ENCODE results near the gene ERAS. TPM values are rescaled to one million over a fixed set of nuclear protein-coding genes. Genes with fewer than 3 reads are reported as not detected.
"Not testable (repeated sequence)": the region's sequence is repeated elsewhere in the genome, so short reads cannot be mapped to it uniquely, and the experiment has no call there.

ERAS gene
- total RNA-seq, 2 experiments from 2014 or later, result 0.60 TPM; not detected in 1

GRCh38 chrX:48816014-48816810 is 10.1 kb upstream of the ERAS start:
- Histone ChIP-seq H3K36me3 (ENCODE audit: insufficient read depth, low read length) (no peaks in the 10 kb centered on the region; the same call in 1 of the 2 replicates), H2AFZ (ENCODE audit: low read length) (no peak overlapping the region), H3K9me2 (ENCODE audit: insufficient read depth, low read length) (no peaks in the 10 kb centered on the region), H3K4me3 (ENCODE audit: low read depth, low read length, poor library complexity, severe bottlenecking) (no peak overlapping the region), H4K20me1 (ENCODE audit: insufficient read depth, low read length) (no peaks in the 10 kb centered on the region), H3K4me1 (ENCODE audit: insufficient read depth, low read length, poor library complexity, severe bottlenecking) (no peaks in the 10 kb centered on the region), H3K9me3 (ENCODE audit: low read length) (no peaks in the 10 kb centered on the region), H3K27ac (ENCODE audit: low read depth, low read length, poor library complexity, severe bottlenecking) (no peak overlapping the region), H3K79me2 (ENCODE audit: insufficient read depth, low read depth, low read length) (no peaks in the 10 kb centered on the region), H3K4me2 (ENCODE audit: low read length) (no peak overlapping the region)
- ChIA-PET CTCF (ENCODE audit: unreplicated experiment) (no interaction called here), POLR2A (no interaction called here)
- BruUV-seq (replicated peaks), result no TSS peak
- TF ChIP-seq CTCF (conservative IDR thresholded peaks at IDR 0.05; ENCODE audit: low read length), result no peak
- no peak for TF ChIP-seq EZH2phosphoT487 (IDR thresholded peaks at IDR 0.05; ENCODE audit: borderline replicate concordance, low read depth, low read length)
- DNase-seq (ENCODE audit: low spot score), result peak; percentile 3
- intact Hi-C loops (cut with micrococcal nuclease; ENCODE audit: unreplicated experiment), result no loop called here

- H3K4me2 ChIP-seq (ENCODE audit: low read length), result no peak overlapping the region
- intact Hi-C loops (cut with micrococcal nuclease; ENCODE audit: unreplicated experiment), result no loop called here
- no peak for TF ChIP-seq EZH2phosphoT487 (IDR thresholded peaks at IDR 0.05; ENCODE audit: borderline replicate concordance, low read depth, low read length)
- TF ChIP-seq CTCF (conservative IDR thresholded peaks at IDR 0.05; ENCODE audit: low read length), result no peak
- no TSS peak for BruUV-seq (replicated peaks)
- no peaks in the 10 kb centered on the region for H3K9me3 ChIP-seq (ENCODE audit: low read length)
- no peaks in the 10 kb centered on the region for H3K4me1 ChIP-seq (ENCODE audit: insufficient read depth, low read length, poor library complexity, severe bottlenecking)
- no peak overlapping the region for H3K27ac ChIP-seq (ENCODE audit: low read depth, low read length, poor library complexity, severe bottlenecking)
- no peaks in the 10 kb centered on the region for H3K9me2 ChIP-seq (ENCODE audit: insufficient read depth, low read length)
- POLR2A ChIA-PET, result no interaction called here
- H2AFZ ChIP-seq (ENCODE audit: low read length), result no peak overlapping the region
- no peaks in the 10 kb centered on the region for H3K79me2 ChIP-seq (ENCODE audit: insufficient read depth, low read depth, low read length)
- no peak for DNase-seq (ENCODE audit: low spot score)
- no peaks in the 10 kb centered on the region for H4K20me1 ChIP-seq (ENCODE audit: insufficient read depth, low read length)
- no peaks in the 10 kb centered on the region; the same call in 1 of the 2 replicates for H3K36me3 ChIP-seq (ENCODE audit: insufficient read depth, low read length)
- CTCF ChIA-PET (ENCODE audit: unreplicated experiment), result no interaction called here
- no peak overlapping the region for H3K4me3 ChIP-seq (ENCODE audit: low read depth, low read length, poor library complexity, severe bottlenecking)
Measured at GRCh38 chrX:48818098-48818497, 8.2 kb upstream of the ERAS start.

DNA sequence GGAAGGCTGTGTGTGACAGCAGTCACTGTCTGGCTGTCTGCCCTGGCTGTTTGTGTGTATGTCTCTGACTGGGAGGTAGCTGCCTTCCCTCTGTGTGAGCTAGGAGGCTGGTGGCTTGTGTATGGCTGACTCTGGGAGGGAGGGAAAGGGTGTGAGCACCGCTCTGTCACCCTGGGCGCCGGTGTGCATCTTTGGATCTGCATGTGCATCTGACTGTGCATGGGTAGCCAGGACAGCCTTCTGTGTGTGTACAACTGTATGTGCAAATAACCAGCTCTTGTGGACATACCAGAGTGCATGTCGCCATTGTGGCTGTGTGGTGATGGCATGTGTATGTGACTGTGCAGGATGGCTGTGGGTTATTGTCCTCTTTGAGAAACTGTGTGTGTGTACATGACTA is 7.4 kb upstream of the ERAS start:
- no peak overlapping the region for H3K27ac ChIP-seq (ENCODE audit: low read depth, low read length, poor library complexity, severe bottlenecking)
- no peak for DNase-seq (ENCODE audit: low spot score)
- TF ChIP-seq EZH2phosphoT487 (IDR thresholded peaks at IDR 0.05; ENCODE audit: borderline replicate concordance, low read depth, low read length), result no peak
- TF ChIP-seq CTCF (conservative IDR thresholded peaks at IDR 0.05; ENCODE audit: low read length), result no peak
- intact Hi-C loops (cut with micrococcal nuclease; ENCODE audit: unreplicated experiment), result no loop called here
- ChIA-PET POLR2A (no interaction called here), CTCF (ENCODE audit: unreplicated experiment) (no interaction called here)
- H3K4me1 ChIP-seq (ENCODE audit: insufficient read depth, low read length, poor library complexity, severe bottlenecking), result no peaks in the 10 kb centered on the region
- H3K79me2 ChIP-seq (ENCODE audit: insufficient read depth, low read depth, low read length), result no peaks in the 10 kb centered on the region
- H4K20me1 ChIP-seq (ENCODE audit: insufficient read depth, low read length), result no peaks in the 10 kb centered on the region
- H3K9me2 ChIP-seq (ENCODE audit: insufficient read depth, low read length), result no peaks in the 10 kb centered on the region
- BruUV-seq (replicated peaks), result no TSS peak
- H3K4me3 ChIP-seq (ENCODE audit: low read depth, low read length, poor library complexity, severe bottlenecking), result no peak overlapping the region
- peaks cover 2% of the 10 kb centered on the region; the same call in 1 of the 2 replicates for H3K36me3 ChIP-seq (ENCODE audit: insufficient read depth, low read length)
- no peak overlapping the region for H2AFZ ChIP-seq (ENCODE audit: low read length)
- no peak overlapping the region for H3K4me2 ChIP-seq (ENCODE audit: low read length)
- H3K9me3 ChIP-seq (ENCODE audit: low read length), result no peaks in the 10 kb centered on the region

DNA sequence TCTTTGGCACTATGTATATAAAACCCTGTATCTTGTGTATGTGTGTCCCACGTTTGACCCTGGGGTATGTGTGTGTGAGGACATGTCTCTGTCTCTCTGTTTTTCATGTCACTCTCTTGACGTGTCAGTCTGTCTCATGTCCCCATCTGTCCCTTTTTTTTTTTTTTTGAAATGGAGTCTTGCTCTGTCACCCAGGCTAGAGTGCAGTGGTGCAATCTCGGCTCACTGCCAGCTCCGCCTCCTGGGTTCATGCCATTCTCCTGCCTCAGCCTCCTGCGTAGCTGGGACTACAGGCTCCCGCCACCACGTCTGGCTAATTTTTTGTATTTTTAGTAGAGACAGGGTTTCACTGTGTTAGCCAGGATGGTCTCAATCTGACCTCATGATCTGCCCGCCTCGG is 6.9 kb upstream of the ERAS start:
- DNase-seq (ENCODE audit: low spot score); H3K4me3 ChIP-seq (ENCODE audit: low read depth, low read length, poor library complexity, severe bottlenecking); H3K27ac ChIP-seq (ENCODE audit: low read depth, low read length, poor library complexity, severe bottlenecking); H3K36me3 ChIP-seq (ENCODE audit: insufficient read depth, low read length); POLR2A ChIA-PET; H3K9me3 ChIP-seq (ENCODE audit: low read length); H4K20me1 ChIP-seq (ENCODE audit: insufficient read depth, low read length); H2AFZ ChIP-seq (ENCODE audit: low read length); H3K4me1 ChIP-seq (ENCODE audit: insufficient read depth, low read length, poor library complexity, severe bottlenecking); intact Hi-C loops (cut with micrococcal nuclease; ENCODE audit: unreplicated experiment); BruUV-seq (replicated peaks); H3K9me2 ChIP-seq (ENCODE audit: insufficient read depth, low read length); H3K79me2 ChIP-seq (ENCODE audit: insufficient read depth, low read depth, low read length); CTCF ChIA-PET (ENCODE audit: unreplicated experiment); H3K4me2 ChIP-seq (ENCODE audit: low read length): not testable (repeated sequence)
